Type B pancreatic cell (in vitro differentiated cells): ENCODE measurements around the gene BEAN1. TPM values are rescaled to one million over a fixed set of nuclear protein-coding genes. Genes with fewer than 3 reads are reported as not detected.

Experiments used
- DNase-seq: peaks from one replicate; pipeline ENCODE4 v3.0.0; 2021; ENCODE audit warnings: mixed read lengths; ENCODE audit not compliant: unreplicated experiment; ENCODE audit errors: extremely low spot score
- H3K27ac Mint-ChIP-seq: 2 replicates; pipeline ENCODE4 v1.8.0; 2021; ENCODE audit warnings: mild to moderate bottlenecking, mixed read lengths
- H3K27me3 Mint-ChIP-seq: 2 replicates; pipeline ENCODE4 v1.8.0; 2021; ENCODE audit warnings: mixed read lengths
- H3K36me3 Mint-ChIP-seq: 2 replicates; pipeline ENCODE4 v1.8.0; 2021; ENCODE audit warnings: mixed read lengths
- H3K4me1 Mint-ChIP-seq: one replicate; pipeline ENCODE4 v1.8.0; 2021; ENCODE audit warnings: mixed read lengths; ENCODE audit not compliant: unreplicated experiment
- H3K4me3 Mint-ChIP-seq: 2 replicates; pipeline ENCODE4 v1.8.0; 2021; ENCODE audit warnings: mild to moderate bottlenecking, mixed read lengths
- H3K9me3 Mint-ChIP-seq: 2 replicates; pipeline ENCODE4 v1.8.0; 2021; ENCODE audit warnings: mixed read lengths
- CTCF ChIP-seq: fragments of 200-600 bp; sonication (generic); conservative IDR thresholded peaks from 2 replicates; pipeline ENCODE4 v1.5.0; 2021; ENCODE audit warnings: antibody characterized with exemption, mild to moderate bottlenecking
- total RNA-seq: library from RNA; stranded (reverse); gene quantifications from 2 replicates; pipeline ENCODE4 v1.2.1, GENCODE V29; 2021; ENCODE audit warnings: low replicate concordance

The BEAN1 gene
- total RNA-seq, 1 donor from 2014 or later: 1.1 TPM

- H3K4me1 Mint-ChIP-seq: peaks cover 18% of the 10 kb centered on the region
- peak; percentile 52 for DNase-seq
- H3K27ac Mint-ChIP-seq: peak overlapping the region; percentile 71
- H3K9me3 Mint-ChIP-seq: no peaks in the 10 kb centered on the region
- H3K4me3 Mint-ChIP-seq: no peak overlapping the region
- peaks cover 9% of the 10 kb centered on the region for H3K27me3 Mint-ChIP-seq
- no peak for TF ChIP-seq CTCF
- H3K36me3 Mint-ChIP-seq: no peaks in the 10 kb centered on the region
These were observed 49.4 kb downstream of the BEAN1 start for GRCh38 chr16:66476328-66477027.

GRCh38 chr16:66477028-66477515, 50.0 kb downstream of the BEAN1 start:
- H3K4me3 Mint-ChIP-seq: no peak overlapping the region
- no peak for TF ChIP-seq CTCF
- H3K4me1 Mint-ChIP-seq: peaks cover 18% of the 10 kb centered on the region
- H3K27ac Mint-ChIP-seq: peak overlapping the region; percentile 71
- H3K9me3 Mint-ChIP-seq: no peaks in the 10 kb centered on the region
- no peak for DNase-seq
- H3K36me3 Mint-ChIP-seq: no peaks in the 10 kb centered on the region
- H3K27me3 Mint-ChIP-seq: peaks cover 9% of the 10 kb centered on the region

- Mint-ChIP-seq H3K36me3 (no peaks in the 10 kb centered on the region), H3K4me3 (no peak overlapping the region), H3K27ac (no peak overlapping the region), H3K27me3 (peaks cover 9% of the 10 kb centered on the region), H3K4me1 (peaks cover 26% of the 10 kb centered on the region), H3K9me3 (no peaks in the 10 kb centered on the region)
- peak; percentile 62 for DNase-seq
- peak; percentile 73 for TF ChIP-seq CTCF
These were observed 51.8 kb downstream of the BEAN1 start for GRCh38 chr16:66478733-66479511.

GRCh38 chr16:66479661-66480264, 52.7 kb downstream of the BEAN1 start:
- Mint-ChIP-seq H3K4me3 (no peak overlapping the region), H3K27ac (no peak overlapping the region), H3K36me3 (no peaks in the 10 kb centered on the region), H3K4me1 (peaks cover 28% of the 10 kb centered on the region), H3K27me3 (peaks cover 6% of the 10 kb centered on the region), H3K9me3 (no peaks in the 10 kb centered on the region)
- peak; percentile 62 for DNase-seq
- no peak for TF ChIP-seq CTCF

- Mint-ChIP-seq H3K27me3 (peaks cover 2% of the 10 kb centered on the region), H3K27ac (peak overlapping the region; percentile 85), H3K9me3 (no peaks in the 10 kb centered on the region), H3K36me3 (no peaks in the 10 kb centered on the region), H3K4me3 (no peak overlapping the region), H3K4me1 (peaks cover 21% of the 10 kb centered on the region)
- peak; percentile 70 for DNase-seq
- TF ChIP-seq CTCF: no peak
These were observed 53.4 kb downstream of the BEAN1 start for GRCh38 chr16:66480265-66481080.
